GM18507 (cell line): ENCODE results near the gene RAB15.

Source experiments
- DNase-seq: peaks from one replicate; pipeline ENCODE4 v3.0.0; 2011; ENCODE audit warnings: low read depth; ENCODE audit not compliant: insufficient read length; ENCODE audit errors: extremely low spot score
- FAIRE-seq: peaks from 2 replicates; lab custom pipeline; 2011; peaks lifted over from hg19 to GRCh38; lab: Jason Lieb, UNC

RAB15 gene

DNA sequence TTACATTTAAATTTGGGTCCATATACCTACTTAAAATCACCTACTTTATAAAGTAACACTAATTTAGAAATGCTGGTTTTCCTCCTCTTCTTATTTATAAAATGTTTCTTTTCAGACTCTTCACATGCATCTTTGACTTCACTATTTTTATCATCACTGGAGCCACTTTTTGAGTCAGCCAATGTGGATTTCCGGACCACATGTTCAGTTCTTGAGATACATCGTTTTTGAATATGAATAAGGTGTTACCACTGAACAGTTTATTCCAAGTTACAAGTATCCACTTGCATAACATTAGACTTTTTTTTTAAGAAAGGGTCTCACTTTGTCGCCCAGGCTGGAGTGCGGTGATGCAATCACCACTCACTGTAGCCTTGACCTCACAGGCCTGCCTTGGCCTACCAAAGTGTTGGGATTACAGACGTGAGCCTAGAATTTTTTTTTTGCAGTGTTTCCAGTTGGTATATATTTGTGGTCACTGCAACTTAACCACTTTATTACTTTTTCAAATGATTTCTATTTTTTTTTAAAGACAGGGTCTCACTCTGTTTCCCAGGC is 20.3 kb upstream of the RAB15 start:
- peak; percentile 67 for FAIRE-seq

GRCh38 chr14:64990939-64991338 is 18.8 kb upstream of the RAB15 start:
- no peak for DNase-seq
- no peak for FAIRE-seq

More for the DNA sequence above, 20.3 kb upstream of the RAB15 start:
- no peak for DNase-seq

- FAIRE-seq (peak; percentile 69), DNase-seq (no peak)
These were observed 18.2 kb upstream of the RAB15 start for GRCh38 chr14:64990296-64990695.

- FAIRE-seq, result no peak
- DNase-seq, result no peak
These were observed 15.3 kb upstream of the RAB15 start for GRCh38 chr14:64987438-64987767.

DNA sequence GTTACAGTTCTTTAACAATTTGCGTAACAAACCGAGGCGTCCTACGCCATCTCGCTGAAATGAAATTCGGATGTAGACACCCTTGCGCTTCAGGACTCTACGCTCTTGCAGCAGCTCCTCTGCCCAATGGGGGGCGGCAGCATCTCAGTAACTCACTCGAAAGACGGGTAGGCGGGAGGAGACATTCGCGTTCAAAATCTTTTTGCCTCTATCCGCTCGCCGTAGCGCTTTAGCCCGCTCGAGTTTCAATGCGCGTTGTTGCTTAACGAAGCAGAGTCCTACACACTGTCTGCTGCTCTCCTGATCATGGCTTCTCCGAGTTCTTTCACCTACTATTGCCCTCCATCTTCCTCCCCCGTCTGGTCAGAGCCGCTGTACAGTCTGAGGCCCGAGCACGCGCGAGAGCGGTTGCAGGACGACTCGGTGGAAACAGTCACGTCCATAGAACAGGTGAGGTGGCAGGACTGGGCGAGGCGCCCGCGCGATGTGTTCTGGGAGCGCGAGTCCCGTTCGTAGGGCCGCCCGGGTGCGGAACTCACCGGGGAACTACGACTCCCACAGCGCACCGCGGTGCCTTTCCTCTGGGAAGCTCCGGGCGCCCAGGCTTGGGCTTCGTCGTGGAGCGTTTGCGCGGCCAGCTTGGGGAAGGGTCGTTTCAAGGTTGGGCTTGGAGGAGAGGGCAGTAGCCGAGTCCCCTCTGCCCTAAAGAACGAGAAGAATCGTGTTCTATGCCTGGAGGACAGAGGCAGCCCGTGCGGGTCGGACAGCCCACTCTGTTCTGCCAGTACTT is 14.7 kb upstream of the RAB15 start, which contains the start of gene FNTB:
Gene FNTB (plus strand): TSS at position 248 of the 790 bp plus-strand sequence. CDS start 59 bp downstream, at position 307.
- FAIRE-seq, result peak; percentile 98
- DNase-seq, result peak; percentile 89

DNA sequence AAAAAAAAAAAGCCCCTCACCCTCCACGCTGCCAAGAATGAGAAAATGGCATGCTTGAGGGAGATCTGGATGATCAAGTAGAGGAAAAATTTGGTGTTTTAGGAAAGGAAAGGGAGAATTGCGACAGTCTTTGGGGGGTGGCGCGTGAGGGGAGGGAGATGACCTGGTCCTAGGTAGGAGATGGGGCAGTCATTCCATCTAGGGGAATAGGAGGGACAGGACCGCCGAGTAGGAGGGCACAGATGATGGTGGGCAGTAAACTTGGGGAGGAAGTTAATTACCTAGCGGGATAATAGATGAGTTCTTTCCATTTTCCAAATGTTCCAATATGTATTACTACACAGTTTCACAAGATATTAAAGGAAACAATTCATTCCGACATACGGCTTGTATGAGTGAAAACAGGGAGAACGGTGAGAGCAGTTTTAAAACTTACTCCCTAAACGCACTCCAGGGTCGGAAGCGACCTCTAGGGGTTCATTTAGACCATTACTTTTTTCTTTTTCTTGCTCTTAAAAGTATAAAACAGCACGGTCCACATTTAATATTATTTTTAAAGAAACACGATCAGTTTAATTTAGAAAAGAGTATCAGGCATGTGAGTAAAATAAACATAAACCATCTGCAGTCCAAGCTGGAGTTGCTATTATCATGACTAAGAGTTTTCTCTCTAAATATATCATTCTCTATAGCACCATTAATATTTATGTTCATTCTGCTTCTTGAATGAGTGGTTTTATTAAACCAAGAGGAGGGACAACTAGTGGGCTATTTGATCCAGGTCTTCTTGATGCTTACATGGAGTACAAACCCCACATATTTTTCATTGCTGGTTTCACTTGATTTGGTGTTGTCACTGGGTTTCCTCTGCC is 11.5 kb upstream of the RAB15 start:
- FAIRE-seq, result peak; percentile 59
- DNase-seq, result no peak

DNA sequence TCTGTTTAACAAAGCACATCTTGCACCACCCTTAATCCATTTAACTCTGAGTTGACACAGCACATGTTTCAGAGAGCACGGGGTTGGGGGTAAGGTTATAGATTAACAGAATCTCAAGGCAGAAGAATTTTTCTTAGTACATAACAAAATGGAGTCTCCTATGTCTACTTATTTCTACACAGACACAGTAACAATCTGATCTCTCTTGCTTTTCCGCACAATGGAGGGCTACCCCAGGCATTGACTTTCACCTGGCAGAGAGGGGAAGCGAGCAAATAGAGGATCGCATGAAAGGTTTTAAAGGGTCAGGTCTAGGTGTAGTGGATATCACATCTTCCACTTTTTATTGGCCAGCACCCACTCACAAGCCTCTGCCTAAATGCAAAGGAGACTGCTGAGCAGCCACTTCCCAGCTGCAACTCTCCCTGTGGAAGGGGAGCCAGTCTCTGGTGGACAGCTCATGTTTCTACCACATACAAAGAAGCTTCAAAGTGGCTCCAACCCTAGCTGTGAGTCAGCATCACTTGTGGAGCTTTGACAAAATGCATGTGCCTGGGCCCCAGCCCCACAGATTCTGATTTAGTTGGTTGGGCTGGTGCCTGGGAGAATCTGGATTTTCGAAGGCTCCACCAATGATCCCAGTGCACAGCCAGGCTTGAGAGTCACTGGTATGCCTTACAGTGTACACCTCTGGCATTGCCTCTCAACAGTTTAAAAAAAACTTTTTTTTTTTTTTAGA is 7.4 kb upstream of the RAB15 start:
- DNase-seq (no peak), FAIRE-seq (no peak)

DNA sequence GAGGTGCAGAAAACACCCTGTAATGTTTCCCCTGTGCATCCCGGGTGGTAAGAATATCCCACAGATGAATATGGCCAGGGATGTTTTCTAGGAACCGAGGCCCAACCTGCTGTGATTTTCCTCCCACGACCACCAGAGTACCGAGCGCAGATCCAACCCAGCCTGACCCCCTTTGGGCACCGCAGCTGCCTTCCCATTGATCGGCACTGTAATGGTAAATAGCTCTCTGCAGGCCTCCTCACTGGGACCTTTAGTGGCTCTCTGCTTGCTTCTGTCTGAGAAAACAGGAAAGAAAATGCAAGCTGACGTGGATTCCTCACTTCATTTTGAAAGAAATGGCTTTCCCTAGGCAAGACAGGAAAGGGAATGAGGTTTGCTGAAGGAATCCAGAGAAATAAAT is 2.4 kb upstream of the RAB15 start:
- no peak for FAIRE-seq
- DNase-seq, result no peak

GRCh38 chr14:64973826-64974225 is 1.7 kb upstream of the RAB15 start:
- DNase-seq, result no peak
- FAIRE-seq, result no peak

DNA sequence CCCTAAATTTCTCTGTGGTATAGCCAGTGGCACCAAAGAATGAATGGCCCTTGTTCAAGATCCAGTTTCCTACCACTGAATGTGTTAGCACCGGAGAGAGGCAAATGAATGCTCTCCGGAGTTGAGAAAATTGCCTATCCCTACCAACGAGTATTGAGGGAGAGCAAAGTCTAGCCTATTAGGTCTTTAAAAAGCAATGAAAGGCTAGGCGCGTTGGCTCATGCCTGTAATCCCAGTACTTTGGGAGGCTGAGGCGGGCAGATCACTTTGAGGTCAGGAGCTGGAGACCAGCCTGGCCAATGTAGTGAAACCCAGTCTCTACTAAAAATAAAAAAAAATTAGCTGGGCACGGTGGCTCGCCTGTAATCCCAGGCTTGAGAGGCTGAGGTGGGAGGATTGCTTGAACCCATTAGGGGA is 898 bp upstream of the RAB15 start:
- FAIRE-seq (no peak), DNase-seq (no peak)

- no peak for FAIRE-seq
- DNase-seq, result no peak
These were observed 619 bp downstream of the RAB15 start for GRCh38 chr14:64971491-64971942.

- FAIRE-seq, result no peak
- DNase-seq, result no peak
These were observed 1.2 kb downstream of the RAB15 start for GRCh38 chr14:64970776-64971477.

GRCh38 chr14:64970041-64970440 is 2.1 kb downstream of the RAB15 start:
- DNase-seq, result no peak
- no peak for FAIRE-seq

DNA sequence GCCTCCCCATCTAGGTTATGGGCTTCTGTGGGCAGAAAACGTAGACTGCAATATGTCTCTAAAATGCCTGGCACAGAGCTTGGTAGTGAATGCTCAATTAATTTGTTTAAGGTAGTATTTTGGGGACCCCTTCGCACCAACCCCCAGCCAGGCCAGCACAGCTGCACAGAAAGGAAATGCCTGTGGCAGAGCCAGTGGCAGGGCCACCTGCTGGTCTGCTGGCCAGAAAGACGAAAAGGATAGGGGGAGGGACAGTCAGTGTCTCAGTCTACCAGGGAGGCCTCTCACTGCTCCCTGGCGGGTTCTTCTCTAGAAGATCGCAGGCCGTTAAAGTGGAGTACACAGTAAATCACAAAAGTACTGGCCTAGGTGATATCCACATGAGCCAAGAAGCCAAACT is 3.5 kb downstream of the RAB15 start:
- DNase-seq (no peak), FAIRE-seq (no peak)

DNA sequence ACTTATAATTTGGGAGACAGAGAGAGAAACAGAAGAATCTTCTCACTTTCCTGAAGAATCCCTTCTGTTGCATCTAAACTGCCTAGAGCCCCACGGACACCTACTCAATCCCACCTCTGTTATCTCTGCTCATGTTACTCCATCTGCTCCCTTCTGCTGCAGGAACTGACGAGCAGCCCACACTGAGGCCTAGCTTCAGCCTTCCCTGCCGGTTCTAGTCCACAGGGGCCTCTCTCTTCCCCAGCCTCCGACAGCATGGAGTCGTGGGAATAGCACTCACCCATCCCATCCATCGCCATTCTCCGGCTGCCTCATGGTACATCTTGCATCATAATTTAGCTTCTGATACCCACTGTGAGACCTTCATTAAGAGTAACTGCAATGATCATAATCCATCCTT is 4.0 kb downstream of the RAB15 start:
- FAIRE-seq (no peak), DNase-seq (no peak)

DNA sequence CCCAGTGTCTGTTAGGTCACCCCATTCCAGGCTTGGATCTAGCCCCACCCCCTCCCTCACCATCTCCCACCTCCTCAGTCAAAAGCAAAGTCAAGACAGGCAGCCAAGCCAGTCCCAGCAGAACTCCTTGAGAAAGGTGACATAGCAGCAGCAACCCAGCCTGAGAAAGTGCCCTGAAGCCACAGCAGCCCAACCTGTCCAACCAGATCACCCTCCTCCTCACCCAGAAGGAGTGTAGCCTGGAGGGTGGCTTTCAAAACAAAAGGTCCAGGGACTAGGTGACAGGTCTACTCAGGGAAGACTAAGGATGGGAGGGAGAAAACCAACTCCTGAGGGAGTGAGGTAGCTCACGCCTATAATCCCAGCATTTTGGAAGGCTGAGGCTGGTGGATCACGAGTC is 5.2 kb downstream of the RAB15 start:
- no peak for FAIRE-seq
- DNase-seq, result no peak

DNA sequence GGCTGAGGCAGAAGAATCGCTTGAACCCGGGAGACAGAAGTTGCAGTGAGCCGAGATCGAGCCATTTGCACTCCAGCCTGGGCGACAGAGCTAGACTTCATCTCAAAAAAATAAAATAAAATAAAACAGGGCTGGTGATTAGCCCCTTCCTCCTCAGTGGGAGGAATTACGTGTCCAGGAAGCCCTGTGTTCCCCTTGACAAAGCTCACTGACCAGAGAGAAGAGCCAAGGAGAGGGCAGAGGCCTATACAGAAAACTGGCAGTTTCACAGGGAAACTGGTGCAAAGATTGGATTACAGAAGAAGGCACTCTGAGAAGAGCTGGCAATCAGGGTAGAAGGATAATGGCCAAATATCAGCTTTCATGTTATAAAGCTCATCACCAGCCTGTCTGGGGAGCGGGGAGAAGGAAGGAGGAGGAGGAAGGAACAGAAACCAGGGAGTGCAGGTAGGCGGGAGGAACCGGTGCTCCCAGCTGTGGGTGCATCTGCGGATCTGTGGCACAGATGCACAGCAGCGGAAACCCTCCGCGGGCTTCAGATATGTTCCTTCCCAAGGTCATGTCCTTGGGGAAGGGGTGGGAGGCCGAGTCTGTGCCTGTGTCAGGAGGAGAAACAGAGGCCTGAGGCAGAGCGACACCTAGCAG is 6.7 kb downstream of the RAB15 start:
- FAIRE-seq (no peak), DNase-seq (no peak)

GRCh38 chr14:64963611-64964010 is 8.5 kb downstream of the RAB15 start:
- DNase-seq (no peak), FAIRE-seq (no peak)
